Lower leg skin (tissue), 4 donors: Measurements from ENCODE around the gene SNAP23. TPM values are rescaled to one million over a fixed set of nuclear protein-coding genes. Genes with fewer than 3 reads are reported as not detected.

ENCODE experiments used
- DNase-seq, 2 donors: peaks; one replicate each; pipeline ENCODE4 v3.0.0-alpha.2; 2019; ENCODE audit warnings: low spot score in 2 of 2
- H3K4me3 ChIP-seq: fragments of 200-600 bp; sonication (generic); 2 replicates; pipeline ENCODE4 v1.5.1; 2017; ENCODE audit warnings: mild to moderate bottlenecking, low read depth; ENCODE audit not compliant: poor library complexity, severe bottlenecking
- CTCF ChIP-seq, 3 donors: fragments of 450-650 bp; IDR thresholded peaks; one replicate each; pipeline ENCODE4 v1.5.1; 2016; ENCODE audit warnings: antibody characterized with exemption in 3 of 3, mild to moderate bottlenecking in 3 of 3, moderate library complexity in 2 of 3
- POLR2A ChIP-seq, 2 donors: fragments of 450-650 bp; IDR thresholded peaks; one replicate each; pipeline ENCODE4 v1.6.1; 2016 to 2017; ENCODE audit warnings: antibody characterized with exemption in 2 of 2, mild to moderate bottlenecking in 1 of 2, moderate library complexity in 1 of 2
- WGBS, 2 donors: methylation state at CpG; one replicate each; pipeline ENCODE4 v1.1.5; 2018; 5-methylcytosine and 5-hydroxymethylcytosine counted together
- intact Hi-C: fragments of 100-400 bp; cut with DNase I; formaldehyde crosslinking; loops from one replicate; pipeline ENCODE4 v1.15.0; 2023; ENCODE audit warnings: low total_unique reads
- total RNA-seq, 4 donors: library from RNA; depleted of rRNA; stranded (reverse); fragments of >200 nt; gene quantifications; one replicate each; pipeline ENCODE4 v1.1.0, GENCODE V29; 2016

SNAP23 gene
- total RNA-seq, 4 donors from 2014 or later, result 24.8 to 63.3 (median 42.4) TPM

- peak; percentile 83 to 97 for DNase-seq
- WGBS, 2 donors, result 1% methylated on average over 42 to 43 of the region's 51 CpGs
- intact Hi-C loops, result no loop called here
- TF ChIP-seq CTCF (IDR thresholded peaks at IDR 0.05), result no peak
- TF ChIP-seq POLR2A (IDR thresholded peaks at IDR 0.05), result peak in 1 of 2 donors; percentile 10
- peak within 1 kb of the TSS; percentile 95 for H3K4me3 ChIP-seq
Observed at GRCh38 chr15:42490671-42491538, 4.5 kb upstream of the SNAP23 start, which contains the start of gene ZNF106. ZNF106 (minus strand) TSS chr15:42491141; CDS start chr15:42472289, 18,852 bp downstream.

DNA sequence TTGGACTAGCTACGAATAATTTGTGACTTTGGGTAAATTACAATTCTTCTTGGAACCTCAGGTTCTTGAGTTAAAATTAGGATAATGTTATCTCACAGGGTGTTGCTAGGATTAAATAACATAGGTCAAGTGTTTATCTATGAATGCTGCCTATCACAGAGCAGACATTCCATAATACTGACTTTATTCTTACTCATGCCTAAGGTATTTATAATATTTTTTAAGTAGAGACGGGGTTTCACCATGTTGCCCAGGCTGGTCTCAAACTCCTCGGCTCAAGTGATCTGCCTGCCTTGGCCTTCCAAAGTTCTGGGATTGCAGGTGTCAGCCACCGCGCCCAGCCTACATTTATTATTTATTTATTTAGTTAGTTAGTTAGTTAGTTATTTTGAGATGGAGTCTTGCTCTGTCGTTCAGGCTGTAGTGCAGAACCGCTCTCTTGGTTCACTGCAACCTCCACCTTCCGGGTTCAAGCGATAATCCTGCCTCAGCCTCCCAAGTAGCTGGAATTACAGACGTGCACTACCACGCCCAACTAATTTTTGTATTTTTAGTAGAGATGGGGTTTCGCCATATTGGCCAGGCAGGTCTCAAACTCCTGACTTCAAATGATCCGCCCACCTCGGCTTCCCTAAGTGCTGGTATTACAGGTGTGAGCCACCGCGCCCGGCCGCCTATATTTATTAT lies 3.8 kb upstream of the SNAP23 start:
- intact Hi-C loops, result no loop called here
- no peak for DNase-seq
- H3K4me3 ChIP-seq, result peak overlapping the region; percentile 95
- TF ChIP-seq POLR2A (IDR thresholded peaks at IDR 0.05) (no peak), CTCF (IDR thresholded peaks at IDR 0.05) (no peak)
- 85 to 86% methylated on average over 18 of the region's 18 CpGs for WGBS, 2 donors

DNA sequence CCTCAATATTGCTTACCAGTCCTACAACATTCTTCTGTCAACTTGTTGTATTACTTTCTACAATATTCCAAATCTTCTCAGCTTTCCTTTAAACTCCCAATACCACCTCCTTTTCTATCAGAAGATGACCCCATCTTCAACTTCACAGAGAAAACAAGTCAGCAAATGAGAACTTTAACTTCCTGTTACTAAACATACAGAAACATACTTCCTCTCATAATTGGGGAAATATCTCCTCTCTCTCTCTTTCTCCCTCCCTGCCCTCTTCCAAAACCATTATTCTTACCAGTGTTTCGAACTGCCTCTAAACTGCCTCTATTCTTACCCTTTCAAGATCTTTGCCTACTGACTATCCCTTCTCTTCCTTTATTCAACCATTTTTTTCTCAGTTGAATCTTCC lies 1.8 kb upstream of the SNAP23 start:
- no peak overlapping the region for H3K4me3 ChIP-seq
- 70 to 94% methylated on average over 1 of the region's 1 CpG for WGBS, 2 donors
- intact Hi-C loops, result no loop called here
- no peak for TF ChIP-seq CTCF (IDR thresholded peaks at IDR 0.05)
- TF ChIP-seq POLR2A (IDR thresholded peaks at IDR 0.05), result no peak
- no peak for DNase-seq

GRCh38 chr15:42494998-42495360 lies 455 bp upstream of the SNAP23 start:
- peak in 1 of 2 donors; percentile 79 for DNase-seq
- intact Hi-C loops, result no loop called here
- WGBS, 2 donors, result 2 to 4% methylated on average over 10 of the region's 10 CpGs
- no peak for TF ChIP-seq POLR2A (IDR thresholded peaks at IDR 0.05)
- peak overlapping the region; percentile 65 for H3K4me3 ChIP-seq

- 50 to 52% methylated on average over 6 of the region's 6 CpGs for whole genome bisulfite sequencing, 2 donors
- TF ChIP-seq POLR2A (IDR thresholded peaks at IDR 0.05) (no peak), CTCF (IDR thresholded peaks at IDR 0.05) (no peak)
- intact Hi-C loops, result no loop called here
- no peak for DNase-seq
- no peak overlapping the region for H3K4me3 ChIP-seq
Observed at GRCh38 chr15:42498212-42499068, 3.0 kb downstream of the SNAP23 start.
